Sigmoid colon (tissue), 3 donors: Measurements from ENCODE around the gene PRICKLE2.

Source experiments
- CTCF ChIP-seq, 4 experiments: fragments of 450-650 bp in 3 of 4; fragments of 200-600 bp in 1 of 4; IDR thresholded peaks; one replicate each; pipeline ENCODE4 v1.5.1; 2016 to 2019; ENCODE audit warnings: antibody characterized with exemption in 4 of 4, mild to moderate bottlenecking in 3 of 4, moderate library complexity in 2 of 4
- POLR2A ChIP-seq, 2 donors: fragments of 450-650 bp; IDR thresholded peaks; one replicate each; pipeline ENCODE4 v1.6.1; 2016; ENCODE audit warnings: antibody characterized with exemption in 2 of 2, mild to moderate bottlenecking in 2 of 2, moderate library complexity in 2 of 2

GRCh38 chr3:64148955-64149653, 76.2 kb downstream of the PRICKLE2 start:
- no peak for TF ChIP-seq POLR2A (IDR thresholded peaks at IDR 0.05)
- TF ChIP-seq CTCF (IDR thresholded peaks at IDR 0.05): no peak
